ENCODE results near the gene CELSR3. TPM values are rescaled to one million over a fixed set of nuclear protein-coding genes. Genes with fewer than 3 reads are reported as not detected.

The CELSR3 gene
- polyA plus RNA-seq, 2 of the 4 experiments (the other 2 are of a cell fraction): 2.2 to 4.8 TPM

DNA sequence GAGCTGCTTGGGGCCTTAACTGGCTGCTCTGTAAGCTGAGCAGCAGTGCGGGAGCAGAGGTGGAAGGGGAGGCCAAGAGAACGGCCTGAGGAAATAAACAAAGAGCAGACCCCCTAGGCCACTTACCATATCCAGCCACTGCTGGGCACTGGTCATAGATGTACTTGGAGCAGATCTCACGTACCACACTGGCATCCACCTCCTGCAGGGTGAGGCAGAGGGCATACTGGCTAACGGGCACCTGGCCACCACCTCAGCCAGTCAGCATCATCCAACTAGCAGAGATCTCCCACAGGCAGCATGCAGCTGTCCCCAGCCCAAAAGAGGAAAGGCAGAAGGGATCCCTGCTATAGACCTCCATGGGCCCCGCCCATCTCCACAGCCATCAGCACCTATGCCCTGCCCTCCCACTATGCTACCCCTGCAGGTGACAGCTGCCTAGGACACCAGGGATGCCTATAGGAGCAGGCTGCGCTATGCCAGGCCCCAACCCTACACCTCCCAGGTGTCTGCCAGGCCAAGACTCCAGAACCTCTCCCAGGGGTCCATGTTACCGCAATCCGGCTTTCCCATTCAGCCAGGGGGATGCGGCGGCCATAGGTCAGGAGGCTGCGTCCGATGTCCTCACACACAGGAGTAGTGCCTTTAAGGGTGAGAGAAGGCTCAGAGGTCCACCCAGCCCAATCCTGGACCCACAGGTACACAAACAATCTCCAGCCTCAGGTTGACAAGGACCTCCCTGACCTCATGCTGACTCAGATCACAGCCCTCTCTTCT is 63.0 kb downstream of the CELSR3 start:
- CTCF ChIA-PET: interaction anchor here (1.0 to 4.6 kb wide), 3 partner anchors 12 to 35 kb away, joined by 5 to 19 read pairs (median 5); partner anchors contain the start of gene SLC26A6
- H3K4me3 ChIP-seq: no peak overlapping the region

DNA sequence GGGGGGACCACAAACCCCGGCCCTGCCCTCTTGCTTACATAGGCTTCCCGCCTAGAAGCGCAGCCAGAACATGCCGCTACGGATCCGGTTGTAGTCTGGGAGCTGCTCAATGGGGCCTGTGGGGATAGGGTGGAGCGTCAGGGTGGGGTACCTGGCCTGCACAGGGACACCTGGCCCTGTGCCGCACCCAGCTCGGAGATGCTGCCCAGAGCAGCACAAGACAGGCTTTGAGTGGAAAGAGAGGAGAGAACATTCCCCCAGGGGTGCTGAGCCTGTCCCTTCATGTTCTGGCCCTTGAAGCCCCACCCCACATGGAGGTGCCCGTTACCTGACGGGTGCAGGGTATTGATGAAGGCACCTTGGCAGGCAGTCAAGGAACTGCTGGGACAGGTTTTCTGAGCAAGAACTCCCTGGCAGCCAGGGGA is 63.6 kb downstream of the CELSR3 start:
- WGBS (ENCODE audit: missing lambda C conversion rate): 80% methylated on average over 8 of the region's 11 CpGs
- peaks cover 45% of the 10 kb centered on the region for H3K4me1 ChIP-seq
- ATAC-seq (no peak), DNase-seq (ENCODE audit: low read depth in 1 of 2, low spot score in 1 of 2) (no peak), FAIRE-seq (no peak)
- H3K4me2 ChIP-seq: peak overlapping the region; percentile 96
- peak overlapping the region; percentile 99 to 100 for H3K27ac ChIP-seq
- H3K4me3 ChIP-seq: 0 out of 3 replicates have a peak overlapping the region, but pooled peaks have one; percentile 8
- ChIA-PET POLR2A (interaction anchor here (0.5 kb wide), 1 partner anchor 108 kb away, joined by 3 read pairs; no protein-coding TSS in a partner anchor), CTCF (interaction anchor here (0.6 to 4.6 kb wide), 6 partner anchors 13 to 63 kb away, joined by 3 to 19 read pairs (median 6); partner anchors contain the start of genes CELSR3 and SLC26A6)
- TF ChIP-seq ZC3H11A (IDR thresholded peaks at IDR 0.05): no peak
- TF ChIP-seq KDM5A (IDR thresholded peaks at IDR 0.05): no peak
- TF ChIP-seq ZNF302 (CRISPR knock-in tag; IDR thresholded peaks at IDR 0.05): no peak
- no peak for TF ChIP-seq CHD2 (IDR thresholded peaks at IDR 0.05; ENCODE audit: low read length, partially characterized antibody)
- TF ChIP-seq POLR2A (IDR thresholded peaks at IDR 0.05; ENCODE audit: low read length): no peak
- TF ChIP-seq RARB (CRISPR knock-in tag; IDR thresholded peaks at IDR 0.05): no peak
- no peaks in the 10 kb centered on the region for H3K9me3 ChIP-seq

More for the DNA sequence above, 63.0 kb downstream of the CELSR3 start:
- Histone ChIP-seq H3K4me2 (peak overlapping the region; percentile 96), H3K27ac (peak overlapping the region; percentile 99 to 100), H3K9me3 (no peaks in the 10 kb centered on the region), H3K4me1 (peaks cover 45% of the 10 kb centered on the region)
- POLR2A ChIA-PET: no interaction called here
- 98% methylated on average over 8 of the region's 12 CpGs for WGBS (ENCODE audit: missing lambda C conversion rate)
- ATAC-seq: no peak
- no peak for DNase-seq (ENCODE audit: low read depth in 1 of 2, low spot score in 1 of 2)
- no peak for FAIRE-seq
- TF ChIP-seq MAZ (IDR thresholded peaks at IDR 0.05; ENCODE audit: borderline replicate concordance, low read depth, low read length) (no peak), HEYL (CRISPR knock-in tag; IDR thresholded peaks at IDR 0.05) (no peak), ZNF302 (CRISPR knock-in tag; IDR thresholded peaks at IDR 0.05) (no peak), JUN (IDR thresholded peaks at IDR 0.05) (no peak), CHD4 (IDR thresholded peaks at IDR 0.05; ENCODE audit: borderline replicate concordance) (no peak), HDAC2 (IDR thresholded peaks at IDR 0.05) (no peak), JUNB (IDR thresholded peaks at IDR 0.05) (no peak), KDM1A (IDR thresholded peaks at IDR 0.05; ENCODE audit: low read depth) (no peak), MYC (IDR thresholded peaks at IDR 0.05; ENCODE audit: borderline replicate concordance, low read length) (no peak), CBX8 (IDR thresholded peaks at IDR 0.05) (no peak), SMC3 (IDR thresholded peaks at IDR 0.05) (no peak), NR3C1 (IDR thresholded peaks at IDR 0.05) (no peak), RAD21 (conservative IDR thresholded peaks at IDR 0.05 in 1 of 2, IDR thresholded peaks at IDR 0.05 in 1 of 2) (no peak), HOXB13 (CRISPR knock-in tag; IDR thresholded peaks at IDR 0.05; ENCODE audit: low read depth) (no peak), RFX5 (IDR thresholded peaks at IDR 0.05) (no peak), RCOR1 (IDR thresholded peaks at IDR 0.05; ENCODE audit: low read depth, low read length) (no peak)
- TF ChIP-seq, protein P1, sequence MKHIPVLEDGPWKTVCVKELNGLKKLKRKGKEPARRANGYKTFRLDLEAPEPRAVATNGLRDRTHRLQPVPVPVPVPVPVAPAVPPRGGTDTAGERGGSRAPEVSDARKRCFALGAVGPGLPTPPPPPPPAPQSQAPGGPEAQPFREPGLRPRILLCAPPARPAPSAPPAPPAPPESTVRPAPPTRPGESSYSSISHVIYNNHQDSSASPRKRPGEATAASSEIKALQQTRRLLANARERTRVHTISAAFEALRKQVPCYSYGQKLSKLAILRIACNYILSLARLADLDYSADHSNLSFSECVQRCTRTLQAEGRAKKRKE (CRISPR knock-in tag; IDR thresholded peaks at IDR 0.05; ENCODE audit: low read depth): no peak
- TF ChIP-seq, protein P2, sequence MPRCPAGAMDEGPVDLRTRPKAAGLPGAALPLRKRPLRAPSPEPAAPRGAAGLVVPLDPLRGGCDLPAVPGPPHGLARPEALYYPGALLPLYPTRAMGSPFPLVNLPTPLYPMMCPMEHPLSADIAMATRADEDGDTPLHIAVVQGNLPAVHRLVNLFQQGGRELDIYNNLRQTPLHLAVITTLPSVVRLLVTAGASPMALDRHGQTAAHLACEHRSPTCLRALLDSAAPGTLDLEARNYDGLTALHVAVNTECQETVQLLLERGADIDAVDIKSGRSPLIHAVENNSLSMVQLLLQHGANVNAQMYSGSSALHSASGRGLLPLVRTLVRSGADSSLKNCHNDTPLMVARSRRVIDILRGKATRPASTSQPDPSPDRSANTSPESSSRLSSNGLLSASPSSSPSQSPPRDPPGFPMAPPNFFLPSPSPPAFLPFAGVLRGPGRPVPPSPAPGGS (IDR thresholded peaks at IDR 0.05): no peak
- TF ChIP-seq, protein P3, sequence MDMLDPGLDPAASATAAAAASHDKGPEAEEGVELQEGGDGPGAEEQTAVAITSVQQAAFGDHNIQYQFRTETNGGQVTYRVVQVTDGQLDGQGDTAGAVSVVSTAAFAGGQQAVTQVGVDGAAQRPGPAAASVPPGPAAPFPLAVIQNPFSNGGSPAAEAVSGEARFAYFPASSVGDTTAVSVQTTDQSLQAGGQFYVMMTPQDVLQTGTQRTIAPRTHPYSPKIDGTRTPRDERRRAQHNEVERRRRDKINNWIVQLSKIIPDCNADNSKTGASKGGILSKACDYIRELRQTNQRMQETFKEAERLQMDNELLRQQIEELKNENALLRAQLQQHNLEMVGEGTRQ (IDR thresholded peaks at IDR 0.05): no peak
- TF ChIP-seq, protein P4, sequence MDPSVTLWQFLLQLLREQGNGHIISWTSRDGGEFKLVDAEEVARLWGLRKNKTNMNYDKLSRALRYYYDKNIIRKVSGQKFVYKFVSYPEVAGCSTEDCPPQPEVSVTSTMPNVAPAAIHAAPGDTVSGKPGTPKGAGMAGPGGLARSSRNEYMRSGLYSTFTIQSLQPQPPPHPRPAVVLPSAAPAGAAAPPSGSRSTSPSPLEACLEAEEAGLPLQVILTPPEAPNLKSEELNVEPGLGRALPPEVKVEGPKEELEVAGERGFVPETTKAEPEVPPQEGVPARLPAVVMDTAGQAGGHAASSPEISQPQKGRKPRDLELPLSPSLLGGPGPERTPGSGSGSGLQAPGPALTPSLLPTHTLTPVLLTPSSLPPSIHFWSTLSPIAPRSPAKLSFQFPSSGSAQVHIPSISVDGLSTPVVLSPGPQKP (IDR thresholded peaks at IDR 0.05; ENCODE audit: low read depth, low read length): no peak

Measured in A549 (cell line).